Body of pancreas (tissue), 4 donors: Measurements from ENCODE around the gene FIZ1. TPM values are rescaled to one million over a fixed set of nuclear protein-coding genes. Genes with fewer than 3 reads are reported as not detected.

Experiments
- ATAC-seq: fragments of 150-250 bp; one replicate; pipeline ENCODE4 v1.9.1; 2016
- DNase-seq, 4 donors: peaks; one replicate each; pipeline ENCODE4 v3.0.0-alpha.2; 2019
- H3K27ac ChIP-seq, 4 donors: fragments of 200-600 bp; sonication (generic); 1 replicate in 3 of 4; 2 replicates in 1 of 4; pipeline versions ENCODE4 v1.5.1 to v1.6.1; 2016 to 2019; ENCODE audit warnings: mild to moderate bottlenecking in 1 of 4, mixed read lengths in 1 of 4, moderate library complexity in 1 of 4
- H3K27me3 ChIP-seq, 2 donors: fragments of 200-600 bp; sonication (generic); one replicate each; pipeline ENCODE4 v1.6.0; 2016; ENCODE audit warnings: mild to moderate bottlenecking in 1 of 2
- H3K36me3 ChIP-seq, 2 donors: fragments of 200-600 bp; sonication (generic); replicated peaks in 1 of 2; 2 replicates each; pipeline ENCODE4 v1.5.1; 2016; ENCODE audit warnings: low read depth in 2 of 2; ENCODE audit not compliant: insufficient read depth in 1 of 2
- H3K4me1 ChIP-seq: fragments of 200-600 bp; sonication (generic); one replicate; pipeline ENCODE4 v1.6.0; 2016
- H3K4me3 ChIP-seq, 2 donors: fragments of 200-600 bp; sonication (generic); 1 replicate in 1 of 2; 2 replicates in 1 of 2; pipeline ENCODE4 v1.5.1; 2016 to 2019
- H3K9me3 ChIP-seq, 3 donors: fragments of 200-600 bp; sonication (generic); 1 replicate in 2 of 3; 2 replicates in 1 of 3; pipeline ENCODE4 v1.5.1; 2016
- POLR2A ChIP-seq, 3 donors: fragments of 450-650 bp; IDR thresholded peaks; one replicate each; pipeline ENCODE4 v1.6.1; 2016; ENCODE audit warnings: antibody characterized with exemption in 3 of 3, mild to moderate bottlenecking in 2 of 3
- WGBS, 2 donors: methylation state at CpG; one replicate each; pipeline ENCODE4 v1.1.5; 2017; 5-methylcytosine and 5-hydroxymethylcytosine counted together
- intact Hi-C: fragments of 100-400 bp; cut with DNase I; formaldehyde crosslinking; loops from one replicate; pipeline ENCODE4 v1.15.1; 2023
- total RNA-seq, 2 donors: library from RNA; depleted of rRNA; stranded (reverse); fragments of >200 nt; gene quantifications; one replicate each; pipeline ENCODE4 v1.1.0, GENCODE V29; 2016
- TF ChIP-seq, protein P1 (sequence below), 7 experiments: fragments of 450-650 bp in 4 of 7; fragments of 200-600 bp in 3 of 7; sonication (generic) in 3 of 7; IDR thresholded peaks; one replicate each; pipeline ENCODE4 v1.5.1; 2016 to 2019; ENCODE audit warnings: antibody characterized with exemption in 7 of 7

Gene FIZ1
- total RNA-seq, 2 donors from 2014 or later, result 5.7 to 13.5 TPM

GRCh38 chr19:55603115-55603514, 3.8 kb upstream of the FIZ1 start:
- H3K4me1 ChIP-seq, result peaks cover 42% of the 10 kb centered on the region
- no peaks in the 10 kb centered on the region for H3K36me3 ChIP-seq
- TF ChIP-seq POLR2A (IDR thresholded peaks at IDR 0.05), result no peak
- TF ChIP-seq, protein P1, sequence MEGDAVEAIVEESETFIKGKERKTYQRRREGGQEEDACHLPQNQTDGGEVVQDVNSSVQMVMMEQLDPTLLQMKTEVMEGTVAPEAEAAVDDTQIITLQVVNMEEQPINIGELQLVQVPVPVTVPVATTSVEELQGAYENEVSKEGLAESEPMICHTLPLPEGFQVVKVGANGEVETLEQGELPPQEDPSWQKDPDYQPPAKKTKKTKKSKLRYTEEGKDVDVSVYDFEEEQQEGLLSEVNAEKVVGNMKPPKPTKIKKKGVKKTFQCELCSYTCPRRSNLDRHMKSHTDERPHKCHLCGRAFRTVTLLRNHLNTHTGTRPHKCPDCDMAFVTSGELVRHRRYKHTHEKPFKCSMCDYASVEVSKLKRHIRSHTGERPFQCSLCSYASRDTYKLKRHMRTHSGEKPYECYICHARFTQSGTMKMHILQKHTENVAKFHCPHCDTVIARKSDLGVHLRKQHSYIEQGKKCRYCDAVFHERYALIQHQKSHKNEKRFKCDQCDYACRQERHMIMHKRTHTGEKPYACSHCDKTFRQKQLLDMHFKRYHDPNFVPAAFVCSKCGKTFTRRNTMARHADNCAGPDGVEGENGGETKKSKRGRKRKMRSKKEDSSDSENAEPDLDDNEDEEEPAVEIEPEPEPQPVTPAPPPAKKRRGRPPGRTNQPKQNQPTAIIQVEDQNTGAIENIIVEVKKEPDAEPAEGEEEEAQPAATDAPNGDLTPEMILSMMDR (IDR thresholded peaks at IDR 0.05), result no peak
- intact Hi-C loops, result no loop called here
- no peak for DNase-seq
- no peak for ATAC-seq
- no peak overlapping the region for H3K27ac ChIP-seq
- H3K27me3 ChIP-seq, result no peaks in the 10 kb centered on the region
- H3K4me3 ChIP-seq, result no peak overlapping the region
- H3K9me3 ChIP-seq, result no peaks in the 10 kb centered on the region
- WGBS, 2 donors, result 83 to 88% methylated on average over 21 of the region's 21 CpGs

GRCh38 chr19:55602104-55603001, 3.0 kb upstream of the FIZ1 start:
- peak overlapping the region in 2 of 4 donors; percentile 97 to 98 for H3K27ac ChIP-seq
- peaks cover 38% of the 10 kb centered on the region for H3K4me1 ChIP-seq
- intact Hi-C loops, result no loop called here

GRCh38 chr19:55601084-55601483, 1.8 kb upstream of the FIZ1 start:
- Histone ChIP-seq H3K4me3 (peak overlapping the region; percentile 47 to 55), H3K36me3 (peaks cover 0 to 5% of the 10 kb centered on the region in 2 donors), H3K27me3 (no peaks in the 10 kb centered on the region), H3K27ac (peak overlapping the region; percentile 90 to 98 (median 94)), H3K9me3 (no peaks in the 10 kb centered on the region), H3K4me1 (peaks cover 29% of the 10 kb centered on the region)
- TF ChIP-seq POLR2A (IDR thresholded peaks at IDR 0.05), result peak in 1 of 3 donors; percentile 14
- TF ChIP-seq, protein P1 (IDR thresholded peaks at IDR 0.05), result no peak
- DNase-seq (no peak), ATAC-seq (no peak)
- 31 to 46% methylated on average over 4 of the region's 4 CpGs for WGBS, 2 donors
- intact Hi-C loops, result no loop called here

More at GRCh38 chr19:55602104-55603001, 3.0 kb upstream of the FIZ1 start:
- Histone ChIP-seq H3K36me3 (no peaks in the 10 kb centered on the region), H3K27me3 (no peaks in the 10 kb centered on the region), H3K4me3 (no peak overlapping the region), H3K9me3 (no peaks in the 10 kb centered on the region)
- ATAC-seq (no peak), DNase-seq (no peak)
- no peak for TF ChIP-seq POLR2A (IDR thresholded peaks at IDR 0.05)
- TF ChIP-seq, protein P1 (IDR thresholded peaks at IDR 0.05), result no peak
- 93 to 95% methylated on average over 26 to 58 of the region's 60 CpGs for WGBS, 2 donors

GRCh38 chr19:55600662-55601028, 1.3 kb upstream of the FIZ1 start:
- Histone ChIP-seq H3K4me1 (peaks cover 29% of the 10 kb centered on the region), H3K36me3 (peaks cover 0 to 5% of the 10 kb centered on the region in 2 donors), H3K27ac (peak overlapping the region; percentile 90 to 98 (median 94)), H3K4me3 (peak overlapping the region; percentile 47 to 55), H3K27me3 (no peaks in the 10 kb centered on the region), H3K9me3 (no peaks in the 10 kb centered on the region)
- 3 to 4% methylated on average over 11 to 15 of the region's 15 CpGs for WGBS, 2 donors
- no peak for DNase-seq
- no peak for TF ChIP-seq POLR2A (IDR thresholded peaks at IDR 0.05)
- TF ChIP-seq, protein P1 (IDR thresholded peaks at IDR 0.05), result no peak
- no peak for ATAC-seq
- intact Hi-C loops, result no loop called here
